GM23248 (cell line): ENCODE results near the gene GRIPAP1. TPM values are rescaled to one million over a fixed set of nuclear protein-coding genes. Genes with fewer than 3 reads are reported as not detected.

Experiments
- DNase-seq: peaks from one replicate; pipeline ENCODE4 v3.0.0-alpha.2; 2015
- H2AFZ ChIP-seq: fragments of 200-600 bp; sonication (generic); 2 replicates; pipeline ENCODE4 v1.6.1; 2016; ENCODE audit warnings: antibody characterized with exemption
- H3F3A ChIP-seq: fragments of 200-600 bp; sonication (generic); 2 replicates; pipeline ENCODE4 v1.6.1; 2016; ENCODE audit warnings: mild to moderate bottlenecking, antibody characterized with exemption, mixed run types; ENCODE audit not compliant: insufficient read depth
- H3K27ac ChIP-seq: fragments of 200-600 bp; sonication (generic); 2 replicates; pipeline ENCODE4 v1.5.1; 2016; ENCODE audit warnings: mild to moderate bottlenecking
- H3K27me3 ChIP-seq: fragments of 200-600 bp; sonication (generic); replicated peaks from 2 replicates; pipeline ENCODE4 v1.6.1; 2016; ENCODE audit warnings: mild to moderate bottlenecking; ENCODE audit not compliant: insufficient read depth
- H3K36me3 ChIP-seq: fragments of 200-600 bp; sonication (generic); 2 replicates; pipeline ENCODE4 v1.6.1; 2016; ENCODE audit warnings: low read depth, mild to moderate bottlenecking
- H3K4me1 ChIP-seq: fragments of 200-600 bp; sonication (generic); 2 replicates; pipeline ENCODE4 v1.6.1; 2016; ENCODE audit warnings: mild to moderate bottlenecking; ENCODE audit not compliant: insufficient read depth
- H3K4me2 ChIP-seq: fragments of 200-600 bp; sonication (generic); one replicate; pipeline ENCODE4 v1.6.1; 2016; ENCODE audit warnings: mild to moderate bottlenecking; ENCODE audit not compliant: unreplicated experiment
- H3K4me3 ChIP-seq: fragments of 200-600 bp; sonication (generic); 2 replicates; pipeline ENCODE4 v1.5.1; 2016; ENCODE audit warnings: mild to moderate bottlenecking
- H3K79me2 ChIP-seq: fragments of 200-600 bp; sonication (generic); 2 replicates; pipeline ENCODE4 v1.6.1; 2016; ENCODE audit warnings: mild to moderate bottlenecking; ENCODE audit not compliant: insufficient read depth
- H3K9ac ChIP-seq: fragments of 200-600 bp; sonication (generic); 2 replicates; pipeline ENCODE4 v1.6.1; 2016; ENCODE audit warnings: mild to moderate bottlenecking
- H3K9me2 ChIP-seq: fragments of 200-600 bp; sonication (generic); 2 replicates; pipeline ENCODE4 v1.6.1; 2016; ENCODE audit warnings: mixed run types, mild to moderate bottlenecking, moderate library complexity; ENCODE audit not compliant: insufficient read depth
- H3K9me3 ChIP-seq: fragments of 200-600 bp; sonication (generic); one replicate; pipeline ENCODE4 v1.6.1; 2017; ENCODE audit warnings: low read depth
- H4K20me1 ChIP-seq: fragments of 200-600 bp; sonication (generic); 2 replicates; pipeline ENCODE4 v1.6.0; 2016; ENCODE audit not compliant: insufficient read depth
- EZH2 ChIP-seq: fragments of 200-600 bp; sonication (generic); IDR thresholded peaks from 2 replicates; pipeline ENCODE4 v1.6.1; 2018; ENCODE audit warnings: antibody characterized with exemption, mild to moderate bottlenecking; ENCODE audit not compliant: insufficient read depth, poor library complexity, severe bottlenecking
- EZH2phosphoT487 ChIP-seq: fragments of 200-600 bp; sonication (generic); IDR thresholded peaks from 2 replicates; pipeline ENCODE4 v1.6.1; 2018; ENCODE audit warnings: antibody characterized with exemption, moderate library complexity, mild to moderate bottlenecking, low read depth; ENCODE audit not compliant: insufficient read depth
- WGBS, 2 experiments: methylation state at CpG; one replicate each; pipeline ENCODE4 v1.1.6; 2015 to 2017; ENCODE audit warnings: low lambda C conversion rate in 2 of 2, low coverage in 1 of 2; ENCODE audit errors: missing lambda C conversion rate in 2 of 2; 5-methylcytosine and 5-hydroxymethylcytosine counted together
- in situ Hi-C: fragments of 300-500 bp; cut with MboI; formaldehyde crosslinking; loops from 2 replicates; pipeline ENCODE4 v1.15.0; 2020
- polyA plus RNA-seq: library from polyadenylated mRNA; unstranded; fragments of >200 nt; fragmentation: Nextera tagmentation; extraction: Ambion mirVana; gene quantifications from 2 replicates; pipeline ENCODE4 v1.2.1, GENCODE V29; 2016
- total RNA-seq: library from RNA; depleted of rRNA; stranded (reverse); fragments of >200 nt; shearing (Covaris generic); gene quantifications from 2 replicates; pipeline ENCODE4 v1.2.3, GENCODE V29; 2014

Gene GRIPAP1
- total and polyA plus RNA-seq, 2 experiments from 2014 or later = 16.5 TPM

DNA sequence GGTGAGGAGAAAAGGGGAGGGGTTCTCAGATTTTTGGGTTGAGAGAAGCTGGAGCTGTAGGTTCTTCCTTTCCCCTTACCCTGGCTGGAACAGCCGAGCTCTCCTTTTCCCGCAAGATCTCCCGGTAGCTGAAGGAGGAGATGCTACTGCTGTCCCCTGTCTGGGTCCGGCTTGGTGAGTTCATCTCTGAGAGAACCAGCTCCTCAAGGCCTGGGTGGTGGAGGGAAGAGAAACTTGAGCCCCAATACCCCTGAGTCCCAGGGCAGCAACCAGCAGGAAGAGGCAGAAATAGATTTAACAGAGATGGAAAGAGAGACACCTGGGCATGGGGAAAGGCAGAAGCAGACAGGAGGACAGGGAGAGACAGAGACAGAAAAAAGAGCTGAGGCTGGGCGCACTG, 23.8 kb downstream of the GRIPAP1 start:
- Histone ChIP-seq H3K4me3 (no peak overlapping the region), H3K4me1 (no peaks in the 10 kb centered on the region), H3K36me3 (no peaks in the 10 kb centered on the region), H3K9ac (no peak overlapping the region), H3F3A (no peaks in the 10 kb centered on the region), H3K4me2 (no peak overlapping the region), H2AFZ (no peak overlapping the region), H3K27ac (no peak overlapping the region), H3K9me2 (no peaks in the 10 kb centered on the region), H4K20me1 (no peaks in the 10 kb centered on the region), H3K9me3 (no peaks in the 10 kb centered on the region), H3K27me3 (no peaks in the 10 kb centered on the region), H3K79me2 (no peaks in the 10 kb centered on the region)
- no peak for DNase-seq
- in situ Hi-C loops = no loop called here
- WGBS, 2 experiments = 92 to 98% methylated on average over 4 to 5 of the region's 5 CpGs
- TF ChIP-seq EZH2phosphoT487 = no peak

DNA sequence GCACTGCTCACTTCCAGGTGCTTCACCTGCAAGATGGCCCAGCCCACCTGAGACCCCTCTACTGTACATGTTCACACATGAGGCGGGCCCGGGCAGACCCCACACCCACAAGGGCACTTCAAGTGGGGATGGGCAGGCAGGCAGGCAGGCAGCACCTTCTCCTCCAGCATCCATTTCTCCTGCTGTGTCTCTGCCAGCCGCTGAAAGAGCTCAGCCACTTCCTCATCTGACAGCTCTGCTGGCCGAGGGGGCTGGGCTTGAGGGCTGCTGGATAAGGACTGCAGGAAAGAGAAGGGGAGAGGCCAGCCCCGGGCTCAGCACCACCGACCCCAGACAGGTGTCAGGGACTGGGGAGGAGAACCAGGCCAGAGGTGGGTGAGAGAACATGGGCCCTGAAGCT, 26.0 kb downstream of the GRIPAP1 start:
- H3K27ac ChIP-seq = no peak overlapping the region
- WGBS, 2 experiments = 95 to 100% methylated on average over 3 to 6 of the region's 6 CpGs
- TF ChIP-seq EZH2phosphoT487 (no peak), EZH2 (no peak)
- H3K27me3 ChIP-seq = no peaks in the 10 kb centered on the region
- H3K9me2 ChIP-seq = no peaks in the 10 kb centered on the region
- no peak overlapping the region for H3K9ac ChIP-seq
- no peak for DNase-seq
- H3K9me3 ChIP-seq = no peaks in the 10 kb centered on the region
- no peaks in the 10 kb centered on the region for H3K4me1 ChIP-seq
- H3K79me2 ChIP-seq = no peaks in the 10 kb centered on the region
- no peaks in the 10 kb centered on the region for H3K36me3 ChIP-seq
- in situ Hi-C loops = no loop called here
- H3F3A ChIP-seq = no peaks in the 10 kb centered on the region
- no peak overlapping the region for H3K4me3 ChIP-seq
- no peak overlapping the region for H2AFZ ChIP-seq
- H4K20me1 ChIP-seq = no peaks in the 10 kb centered on the region
- no peak overlapping the region for H3K4me2 ChIP-seq

DNA sequence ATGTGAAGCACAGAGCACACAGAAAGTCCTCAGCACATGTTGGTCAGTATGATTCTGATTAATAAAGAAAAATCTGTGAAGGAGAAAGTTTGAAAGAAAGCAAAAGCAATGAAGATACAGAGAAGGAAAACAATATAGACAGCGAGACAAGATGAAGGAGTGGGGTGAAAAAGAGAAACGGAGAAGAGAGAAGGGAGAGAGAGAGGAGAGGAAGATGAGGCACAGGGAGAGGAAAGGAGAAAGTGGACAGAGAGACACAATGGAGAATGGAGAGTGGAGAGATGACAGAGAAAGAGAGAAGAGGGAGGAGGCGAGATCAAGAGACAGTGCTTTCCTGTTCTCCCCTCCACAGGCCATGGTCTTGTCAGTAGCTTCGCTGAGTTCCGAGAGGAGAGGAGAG, 26.5 kb downstream of the GRIPAP1 start:
- no peak for DNase-seq
- no peaks in the 10 kb centered on the region for H3F3A ChIP-seq

DNA sequence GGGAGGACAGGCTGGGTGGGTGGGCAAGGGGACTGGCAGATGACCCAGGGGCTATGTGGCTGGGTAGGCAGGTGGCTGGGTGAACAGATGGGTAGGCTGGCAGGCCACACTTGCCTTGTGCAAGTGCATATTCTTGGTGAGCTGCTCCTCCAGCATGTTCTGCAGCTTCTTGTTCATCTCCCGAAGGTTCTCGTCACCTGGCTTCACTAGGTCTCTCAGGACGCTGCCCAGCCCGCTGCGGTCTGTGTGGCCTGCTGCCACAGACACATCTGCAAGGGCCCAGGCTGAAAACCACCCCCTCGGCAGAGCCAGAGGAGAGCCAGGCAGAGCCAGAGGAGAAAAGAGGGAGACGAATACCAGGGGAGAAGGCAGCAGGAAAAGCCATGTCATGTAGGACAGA, 27.0 kb downstream of the GRIPAP1 start:
- H3K79me2 ChIP-seq = no peaks in the 10 kb centered on the region
- no peaks in the 10 kb centered on the region for H3F3A ChIP-seq
- H3K4me3 ChIP-seq = no peak overlapping the region
- no peaks in the 10 kb centered on the region for H3K36me3 ChIP-seq
- no peaks in the 10 kb centered on the region for H3K27me3 ChIP-seq
- 77 to 78% methylated on average over 6 to 7 of the region's 7 CpGs for WGBS, 2 experiments
- H3K9me2 ChIP-seq = no peaks in the 10 kb centered on the region
- no peak overlapping the region for H3K9ac ChIP-seq
- no peak overlapping the region for H2AFZ ChIP-seq
- TF ChIP-seq EZH2 (no peak), EZH2phosphoT487 (no peak)
- in situ Hi-C loops = no loop called here
- no peaks in the 10 kb centered on the region for H3K9me3 ChIP-seq
- H3K27ac ChIP-seq = no peak overlapping the region
- no peak for DNase-seq
- H3K4me2 ChIP-seq = no peak overlapping the region
- no peaks in the 10 kb centered on the region for H4K20me1 ChIP-seq
- no peaks in the 10 kb centered on the region for H3K4me1 ChIP-seq

More for the DNA sequence above, 26.5 kb downstream of the GRIPAP1 start:
- Histone ChIP-seq H2AFZ (no peak overlapping the region), H3K4me2 (no peak overlapping the region), H3K4me3 (no peak overlapping the region), H3K27ac (no peak overlapping the region), H3K79me2 (no peaks in the 10 kb centered on the region), H3K27me3 (no peaks in the 10 kb centered on the region), H3K9me3 (no peaks in the 10 kb centered on the region), H4K20me1 (no peaks in the 10 kb centered on the region), H3K36me3 (no peaks in the 10 kb centered on the region), H3K9ac (no peak overlapping the region), H3K9me2 (no peaks in the 10 kb centered on the region), H3K4me1 (no peaks in the 10 kb centered on the region)
- TF ChIP-seq EZH2 (no peak), EZH2phosphoT487 (no peak)
- 85 to 100% methylated on average over 3 to 5 of the region's 5 CpGs for WGBS, 2 experiments
- in situ Hi-C loops = no loop called here

DNA sequence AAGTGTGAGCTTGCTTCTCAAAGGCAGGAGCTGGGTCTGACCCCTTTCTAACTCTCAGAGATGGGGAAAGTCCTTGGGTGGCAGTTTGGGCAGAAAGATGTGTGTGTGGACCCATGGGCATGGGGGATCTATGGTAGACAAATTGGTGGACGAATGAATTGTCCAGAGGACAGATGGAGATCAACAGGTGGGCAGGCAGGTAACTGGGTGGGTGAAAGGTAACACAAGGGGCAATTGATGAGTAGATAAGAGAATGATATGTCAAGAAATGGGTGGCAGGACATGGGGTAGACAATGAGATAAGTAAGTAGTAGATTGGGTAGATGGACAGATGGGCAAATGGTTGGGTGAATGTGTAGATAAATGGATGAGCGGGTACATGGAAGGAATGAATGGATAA, 27.5 kb downstream of the GRIPAP1 start:
- H3K9ac ChIP-seq = no peak overlapping the region
- no peak for DNase-seq
- H3K27me3 ChIP-seq = no peaks in the 10 kb centered on the region
- no peaks in the 10 kb centered on the region for H3K9me3 ChIP-seq
- no peaks in the 10 kb centered on the region for H3F3A ChIP-seq
- H3K27ac ChIP-seq = no peak overlapping the region
- no peaks in the 10 kb centered on the region for H3K9me2 ChIP-seq
- TF ChIP-seq EZH2 (no peak), EZH2phosphoT487 (no peak)
- H3K4me3 ChIP-seq = no peak overlapping the region
- no peaks in the 10 kb centered on the region for H3K79me2 ChIP-seq
- no peaks in the 10 kb centered on the region for H4K20me1 ChIP-seq
- H2AFZ ChIP-seq = no peak overlapping the region
- no peaks in the 10 kb centered on the region for H3K4me1 ChIP-seq
- in situ Hi-C loops = no loop called here
- no peak overlapping the region for H3K4me2 ChIP-seq
- 97 to 100% methylated on average over 2 of the region's 2 CpGs for WGBS, 2 experiments
- no peaks in the 10 kb centered on the region for H3K36me3 ChIP-seq
